Sigmoid colon (tissue), 4 donors: ENCODE results near the gene TMIGD2.
"Not testable (repeated sequence)": the region's sequence is repeated elsewhere in the genome, so short reads cannot be mapped to it uniquely, and the experiment has no call there.

ENCODE experiments used
- CTCF ChIP-seq, 4 experiments: fragments of 450-650 bp in 3 of 4; fragments of 200-600 bp in 1 of 4; IDR thresholded peaks; one replicate each; pipeline ENCODE4 v1.5.1; 2016 to 2019; ENCODE audit warnings: antibody characterized with exemption in 4 of 4, mild to moderate bottlenecking in 3 of 4, moderate library complexity in 2 of 4
- POLR2A ChIP-seq, 2 donors: fragments of 450-650 bp; IDR thresholded peaks; one replicate each; pipeline ENCODE4 v1.6.1; 2016; ENCODE audit warnings: antibody characterized with exemption in 2 of 2, mild to moderate bottlenecking in 2 of 2, moderate library complexity in 2 of 2
- POLR2AphosphoS5 ChIP-seq, 4 donors: sonication (generic); formaldehyde crosslinking; IDR thresholded peaks; one replicate each; pipeline ENCODE4 v1.6.1; 2017; ENCODE audit warnings: antibody characterized with exemption in 4 of 4

GRCh38 chr19:4274321-4274686 is 27.9 kb downstream of the TMIGD2 start:
- TF ChIP-seq CTCF, POLR2A, POLR2AphosphoS5 (IDR thresholded peaks at IDR 0.05): not testable (repeated sequence)
